A673 (cell line): ENCODE results near the gene KRTAP9-9. TPM values are rescaled to one million over a fixed set of nuclear protein-coding genes. Genes with fewer than 3 reads are reported as not detected.
"Not testable (repeated sequence)": the region's sequence is repeated elsewhere in the genome, so short reads cannot be mapped to it uniquely, and the experiment has no call there.

ENCODE experiments used
- Bru-seq: library from RNA; stranded (reverse); fragments of 400-500 nt; gene quantifications from one replicate; lab custom pipeline; 2021; lab: Mats Ljungman, UMichigan
- BruChase-seq, 2 experiments: library from RNA; stranded (reverse); fragments of 400-500 nt; gene quantifications; one replicate each; lab custom pipeline; 2021; lab: Mats Ljungman, UMichigan
- BruUV-seq: library from RNA; stranded (reverse); fragments of 400-500 nt; replicated peaks from 2 replicates; lab custom pipeline; 2021; lab: Mats Ljungman, UMichigan
- CTCF ChIA-PET: fragments of 300-600 bp; sonication (Branson Sonifier 250); formaldehyde crosslinking; loops from one replicate; lab custom pipeline; 2022; ENCODE audit warnings: antibody characterized with exemption; lab: Charles Lee
- POLR2A ChIA-PET: fragments of 300-600 bp; sonication (Branson Sonifier 250); formaldehyde crosslinking; loops from one replicate; lab custom pipeline; 2022; ENCODE audit warnings: antibody characterized with exemption; ENCODE audit not compliant: low non-redundant PET; lab: Charles Lee
- DNase-seq: peaks from one replicate; pipeline ENCODE4 v3.0.0-alpha.2; 2015; ENCODE audit warnings: low spot score
- H3K27ac ChIP-seq: fragments of 200-600 bp; sonication (generic); 2 replicates; pipeline ENCODE4 v1.5.1; 2016; ENCODE audit warnings: mixed run types, low read depth, mild to moderate bottlenecking, mixed read lengths, antibody characterized with exemption, low read length; ENCODE audit not compliant: poor library complexity, severe bottlenecking
- H3K27me3 ChIP-seq: fragments of 200-600 bp; sonication (generic); replicated peaks from 2 replicates; pipeline ENCODE4 v1.6.1; 2017; ENCODE audit warnings: mixed run types, low read depth, mild to moderate bottlenecking, mixed read lengths, antibody characterized with exemption, low read length; ENCODE audit not compliant: insufficient read depth, poor library complexity
- H3K36me3 ChIP-seq: fragments of 200-600 bp; sonication (generic); 2 replicates; pipeline ENCODE4 v1.6.1; 2016; ENCODE audit warnings: mixed run types, mild to moderate bottlenecking, mixed read lengths, antibody characterized with exemption, low read length; ENCODE audit not compliant: insufficient read depth, poor library complexity, severe bottlenecking
- H3K4me1 ChIP-seq: fragments of 200-600 bp; sonication (generic); 2 replicates; pipeline ENCODE4 v1.6.1; 2017; ENCODE audit warnings: mixed run types, mild to moderate bottlenecking, mixed read lengths, antibody characterized with exemption, low read length; ENCODE audit not compliant: insufficient read depth, poor library complexity, severe bottlenecking
- H3K4me3 ChIP-seq: fragments of 200-600 bp; sonication (generic); 2 replicates; pipeline ENCODE4 v1.5.1; 2016; ENCODE audit warnings: low read depth, mixed run types, mild to moderate bottlenecking, mixed read lengths, low read length; ENCODE audit not compliant: poor library complexity, severe bottlenecking
- H3K9me3 ChIP-seq: fragments of 200-600 bp; sonication (generic); 2 replicates; pipeline ENCODE4 v1.6.1; 2016; ENCODE audit warnings: mixed run types, low read depth, mild to moderate bottlenecking, mixed read lengths, antibody characterized with exemption, low read length; ENCODE audit not compliant: poor library complexity, severe bottlenecking
- EZH2 ChIP-seq: fragments of 200-600 bp; sonication (generic); IDR thresholded peaks from 2 replicates; pipeline ENCODE4 v1.6.1; 2017; ENCODE audit warnings: borderline replicate concordance, low read depth, mild to moderate bottlenecking, mixed read lengths, antibody characterized with exemption, low read length; ENCODE audit not compliant: poor library complexity, severe bottlenecking
- intact Hi-C: fragments of 100-400 bp; cut with micrococcal nuclease; formaldehyde crosslinking; loops from one replicate; pipeline ENCODE4 v1.10.0; 2022; ENCODE audit not compliant: unreplicated experiment
- long read RNA-seq: library from polyadenylated mRNA; stranded (forward); transcript quantifications from one replicate; pipeline ENCODE4 v2.0.0, GENCODE V29; 2022
- total RNA-seq: library from RNA; stranded (reverse); gene quantifications from 2 replicates; pipeline ENCODE4 v1.2.3, GENCODE V29; 2021
- TF ChIP-seq, protein P1 (sequence below): fragments of 300-800, 200-600 bp; sonication (generic); conservative IDR thresholded peaks from 2 replicates; pipeline ENCODE4 v1.5.1; 2017; ENCODE audit warnings: low read depth, mild to moderate bottlenecking, antibody characterized with exemption, low read length, moderate library complexity, mixed read lengths

KRTAP9-9 gene
- total RNA-seq (not detected in 2 replicates), Bru-seq, nascent RNA (not detected), BruChase-seq, experiment 1, labeled RNA remaining after a 2-hour chase (not detected), BruChase-seq, experiment 2, labeled RNA remaining after a 6-hour chase (not detected)
- long read RNA-seq: 0 reads

DNA sequence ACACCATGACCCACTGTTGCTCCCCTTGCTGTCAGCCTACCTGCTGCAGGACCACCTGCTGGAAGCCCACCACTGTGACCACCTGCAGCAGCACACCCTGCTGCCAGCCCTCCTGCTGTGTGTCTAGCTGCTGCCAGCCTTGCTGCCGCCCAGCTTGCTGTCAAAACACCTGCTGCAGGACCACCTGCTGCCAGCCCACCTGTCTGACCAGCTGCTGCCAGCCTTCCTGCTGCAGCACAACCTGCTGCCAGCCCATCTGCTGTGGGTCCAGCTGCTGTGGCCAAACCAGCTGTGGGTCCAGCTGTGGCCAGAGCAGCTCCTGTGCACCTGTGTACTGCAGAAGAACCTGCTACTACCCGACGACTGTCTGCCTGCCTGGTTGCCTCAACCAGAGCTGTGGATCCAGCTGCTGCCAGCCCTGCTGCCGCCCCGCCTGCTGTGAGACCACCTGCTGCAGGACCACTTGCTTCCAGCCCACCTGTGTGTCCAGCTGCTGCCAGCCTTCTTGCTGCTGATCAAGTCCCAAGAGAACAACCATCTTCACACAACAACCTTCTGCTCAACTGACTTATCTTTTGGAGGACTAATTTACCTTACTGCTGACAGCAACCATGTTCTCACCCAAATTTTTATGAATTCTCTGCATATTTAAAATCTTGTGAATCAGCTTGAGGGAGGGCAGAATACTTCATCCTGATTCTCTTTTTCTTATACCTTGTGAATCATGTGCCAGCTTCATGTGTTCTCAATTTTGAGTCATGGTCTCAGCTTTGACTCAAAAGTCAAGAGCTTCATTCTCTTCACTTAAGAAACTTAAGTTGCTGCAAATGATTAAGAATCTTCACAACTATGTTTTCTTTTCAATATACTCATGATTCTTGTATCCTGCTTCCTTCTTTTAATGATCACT, at the start of gene KRTAP9-9:
TSS of gene KRTAP9-9 (plus strand) at position 4 of the 910 bp plus-strand sequence.
- BruUV-seq, H3K4me3 ChIP-seq, H3K27me3 ChIP-seq, H3K36me3 ChIP-seq, POLR2A ChIA-PET, CTCF ChIA-PET, H3K27ac ChIP-seq, H3K4me1 ChIP-seq, H3K9me3 ChIP-seq, DNase-seq, intact Hi-C loops: not testable (repeated sequence)

DNA sequence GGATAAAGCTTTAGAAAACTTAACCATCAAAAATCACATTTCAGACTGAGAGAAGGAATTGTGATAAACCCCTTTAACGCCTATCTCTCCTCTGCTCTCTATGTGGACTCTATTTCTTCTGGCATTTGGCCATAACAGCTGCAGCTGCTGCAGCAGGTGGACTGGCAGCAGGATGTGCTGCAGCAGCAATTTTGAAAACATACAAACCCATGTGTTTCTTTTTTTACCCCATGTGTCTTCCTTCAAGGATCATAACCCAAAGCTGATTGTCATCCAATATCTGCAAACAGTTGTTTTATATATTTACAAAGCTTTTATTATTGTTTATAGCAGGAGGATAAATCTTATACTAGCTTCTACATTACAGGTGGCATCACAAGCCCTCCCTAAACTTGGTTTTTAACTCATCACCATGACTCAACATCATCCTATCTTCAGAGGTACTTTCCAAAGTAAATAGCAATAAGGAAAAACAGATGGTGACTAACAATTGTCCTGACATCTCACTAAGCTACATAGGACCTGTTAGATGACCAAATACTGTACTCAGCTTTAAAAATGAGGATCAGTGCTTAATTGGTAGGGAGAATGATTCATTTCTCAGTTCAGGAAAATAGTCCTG, 43.2 kb upstream of the KRTAP9-9 start:
- TF ChIP-seq EZH2: no peak
- TF ChIP-seq, protein P1, sequence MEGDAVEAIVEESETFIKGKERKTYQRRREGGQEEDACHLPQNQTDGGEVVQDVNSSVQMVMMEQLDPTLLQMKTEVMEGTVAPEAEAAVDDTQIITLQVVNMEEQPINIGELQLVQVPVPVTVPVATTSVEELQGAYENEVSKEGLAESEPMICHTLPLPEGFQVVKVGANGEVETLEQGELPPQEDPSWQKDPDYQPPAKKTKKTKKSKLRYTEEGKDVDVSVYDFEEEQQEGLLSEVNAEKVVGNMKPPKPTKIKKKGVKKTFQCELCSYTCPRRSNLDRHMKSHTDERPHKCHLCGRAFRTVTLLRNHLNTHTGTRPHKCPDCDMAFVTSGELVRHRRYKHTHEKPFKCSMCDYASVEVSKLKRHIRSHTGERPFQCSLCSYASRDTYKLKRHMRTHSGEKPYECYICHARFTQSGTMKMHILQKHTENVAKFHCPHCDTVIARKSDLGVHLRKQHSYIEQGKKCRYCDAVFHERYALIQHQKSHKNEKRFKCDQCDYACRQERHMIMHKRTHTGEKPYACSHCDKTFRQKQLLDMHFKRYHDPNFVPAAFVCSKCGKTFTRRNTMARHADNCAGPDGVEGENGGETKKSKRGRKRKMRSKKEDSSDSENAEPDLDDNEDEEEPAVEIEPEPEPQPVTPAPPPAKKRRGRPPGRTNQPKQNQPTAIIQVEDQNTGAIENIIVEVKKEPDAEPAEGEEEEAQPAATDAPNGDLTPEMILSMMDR: no peak
- DNase-seq: no peak
- no peaks in the 10 kb centered on the region for H3K4me1 ChIP-seq
- intact Hi-C loops: no loop called here
- CTCF ChIA-PET: no interaction called here
- H3K36me3 ChIP-seq: no peaks in the 10 kb centered on the region
- H3K27ac ChIP-seq: no peak overlapping the region
- H3K27me3 ChIP-seq: no peaks in the 10 kb centered on the region
- H3K9me3 ChIP-seq: no peaks in the 10 kb centered on the region
- POLR2A ChIA-PET: no interaction called here
- no peak overlapping the region for H3K4me3 ChIP-seq
- no TSS peak for BruUV-seq

DNA sequence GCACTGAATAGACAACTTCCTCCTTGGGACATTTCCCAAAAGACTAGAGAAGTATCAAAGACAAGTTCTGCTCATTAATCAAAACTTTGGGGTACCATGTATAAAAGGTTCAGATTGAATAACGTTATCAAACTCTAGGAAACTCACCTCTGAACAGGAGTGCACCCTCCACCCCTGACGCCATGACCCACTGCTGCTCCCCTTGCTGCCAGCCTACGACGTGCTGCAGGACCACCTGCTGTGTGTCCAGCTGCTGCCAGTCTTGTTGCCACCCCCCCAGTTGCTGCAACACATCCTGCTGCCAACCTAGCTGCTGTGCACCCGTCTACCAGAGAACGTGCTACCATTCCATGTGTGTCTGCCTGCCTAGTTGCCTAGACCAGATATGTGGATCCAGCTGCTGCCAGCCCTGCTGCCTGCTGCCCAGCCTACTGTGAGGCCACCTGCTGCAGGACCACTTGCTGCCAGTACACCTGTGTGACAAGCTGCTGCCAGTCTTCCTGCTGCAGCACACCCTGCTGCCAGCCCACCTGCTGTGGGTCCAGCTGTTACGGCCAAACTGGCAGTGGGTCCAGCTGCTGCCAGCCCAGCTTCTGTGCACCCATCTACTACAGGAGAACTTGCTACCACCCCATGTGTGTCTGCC, 42.5 kb upstream of the KRTAP9-9 start:
- no peak for DNase-seq
- intact Hi-C loops: no loop called here
- H3K36me3 ChIP-seq: no peaks in the 10 kb centered on the region
- POLR2A ChIA-PET: no interaction called here
- BruUV-seq: no TSS peak
- H3K4me3 ChIP-seq: no peak overlapping the region
- H3K4me1 ChIP-seq: no peaks in the 10 kb centered on the region
- TF ChIP-seq, protein P1: no peak
- TF ChIP-seq EZH2: no peak
- no peaks in the 10 kb centered on the region for H3K27me3 ChIP-seq
- CTCF ChIA-PET: no interaction called here
- H3K27ac ChIP-seq: no peak overlapping the region
- H3K9me3 ChIP-seq: no peaks in the 10 kb centered on the region
